NCI-H82 treated with DMSO at 0.1 percent for 48 hours (cell line): ENCODE measurements around the gene SLC26A1.

Experiments
- DNase-seq: peaks from one replicate; lab custom pipeline; 2025; ENCODE audit not compliant: unreplicated experiment; lab: John Stamatoyannopoulos, UW

Gene SLC26A1

DNA sequence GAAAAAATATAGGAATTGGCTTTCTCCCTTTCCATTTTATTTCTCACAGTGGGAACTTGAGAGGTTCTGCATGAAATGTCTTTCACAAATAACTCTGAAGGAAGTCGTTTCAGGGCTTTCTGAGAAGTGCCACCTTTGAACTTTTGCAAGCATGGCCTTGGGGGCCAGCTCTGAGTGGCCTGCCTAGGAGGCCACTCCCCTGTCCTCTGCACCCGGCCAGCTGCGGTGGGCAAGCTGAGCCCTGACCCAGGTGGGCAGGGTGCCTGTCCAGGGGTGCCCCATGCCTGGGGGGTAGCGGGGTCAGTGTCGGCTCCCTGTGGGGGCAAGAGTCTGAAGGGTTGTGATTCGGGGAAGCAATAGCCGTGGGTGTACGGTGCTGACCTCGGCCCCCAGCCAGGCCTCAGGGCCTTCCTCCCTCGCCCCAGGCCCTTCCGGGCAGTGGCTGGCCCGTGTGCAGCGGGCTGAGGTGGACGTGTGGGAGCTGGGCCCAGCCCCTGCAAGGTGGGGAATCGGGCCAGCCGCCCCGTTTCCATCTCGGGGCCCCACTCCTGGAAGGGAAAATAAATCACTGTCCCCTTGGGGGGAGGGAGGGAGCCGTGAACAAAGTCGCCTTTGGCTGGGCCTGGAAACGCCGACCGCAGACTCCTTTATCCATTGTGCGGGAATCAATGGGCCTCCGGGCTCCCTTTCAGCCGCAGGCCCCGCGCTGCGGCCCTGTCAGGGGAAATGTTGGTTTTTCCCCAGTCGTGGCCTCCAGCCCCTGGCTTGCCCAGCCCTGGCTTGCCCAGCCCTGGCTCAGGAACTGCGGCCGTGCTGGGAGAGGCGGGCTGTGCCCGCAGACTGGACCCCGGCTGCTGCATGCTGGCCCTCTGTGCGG is 21.3 kb upstream of the SLC26A1 start:
- no peak for DNase-seq

DNA sequence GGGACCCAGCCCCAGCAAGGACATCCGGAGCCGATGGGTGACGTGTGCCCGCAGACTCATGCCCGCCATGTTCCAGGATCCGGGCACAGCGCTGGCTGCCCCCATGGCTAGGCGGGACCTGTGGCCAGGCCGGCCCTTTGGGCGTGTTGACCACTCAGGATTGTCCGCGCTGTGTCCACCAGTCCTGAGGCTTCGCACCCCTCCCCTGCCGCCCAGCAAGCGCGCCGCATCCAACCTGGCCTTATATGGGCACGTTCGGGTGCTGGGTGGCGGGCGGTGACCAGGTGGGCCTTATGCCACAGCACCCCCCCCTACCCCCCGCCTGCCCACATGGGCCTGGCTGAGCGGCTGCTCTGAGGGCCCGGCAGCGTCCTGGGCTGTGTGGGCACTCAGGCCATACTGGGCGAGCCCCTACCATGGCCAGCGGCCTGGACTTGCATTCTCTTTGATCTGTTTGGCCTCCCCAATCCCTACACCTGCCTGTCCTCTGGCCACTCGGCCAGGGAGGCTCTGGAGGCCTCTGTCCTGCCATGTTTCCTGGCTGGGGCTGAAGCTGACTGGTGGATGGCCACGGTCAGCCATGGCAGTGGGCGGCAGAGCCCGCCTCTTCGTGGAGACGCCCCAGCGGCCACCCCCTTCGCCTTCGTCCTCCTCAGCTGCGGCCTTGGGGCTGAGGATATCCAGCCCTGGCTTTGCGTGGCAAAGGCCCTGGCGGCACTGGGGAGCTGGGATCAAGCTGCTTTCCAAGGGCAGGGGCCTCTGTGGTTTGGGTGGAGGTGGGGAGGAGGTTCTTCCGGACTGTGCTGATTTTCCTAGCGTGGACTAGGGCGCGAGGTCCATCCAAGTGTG is 20.2 kb upstream of the SLC26A1 start:
- DNase-seq, result no peak

DNA sequence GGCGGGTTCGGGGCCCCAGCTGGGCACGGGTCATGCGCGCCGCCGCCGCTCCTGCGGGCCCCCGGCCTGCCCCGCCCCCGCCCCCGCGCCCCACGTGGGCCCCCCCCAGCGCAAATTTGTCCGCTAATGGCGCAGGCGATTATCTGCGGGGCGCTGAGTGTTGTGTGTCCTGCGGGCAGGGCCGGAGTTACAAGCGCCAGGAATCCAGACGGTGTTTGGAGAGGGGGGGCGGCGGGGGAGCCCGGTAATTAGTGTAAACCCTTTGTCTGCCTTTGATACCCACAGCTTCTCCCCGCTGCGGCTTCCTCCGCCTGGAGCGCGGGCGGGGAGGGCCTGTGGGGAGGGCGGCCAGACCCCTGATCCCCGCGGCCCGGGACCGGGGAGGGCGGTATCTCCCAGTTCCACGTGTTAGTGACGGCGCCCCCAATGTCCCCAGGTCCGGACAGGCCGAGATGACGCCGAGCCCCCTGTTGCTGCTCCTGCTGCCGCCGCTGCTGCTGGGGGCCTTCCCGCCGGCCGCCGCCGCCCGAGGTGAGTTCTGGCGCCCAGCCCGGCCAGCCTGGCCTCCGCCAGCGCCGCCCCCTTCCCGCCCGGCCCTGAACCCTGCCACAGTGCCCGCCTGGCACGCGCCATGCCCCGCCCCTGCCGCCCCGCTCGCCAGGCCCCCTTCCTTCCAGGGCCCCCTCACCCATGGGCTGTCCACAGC is 19.0 kb upstream of the SLC26A1 start:
- no peak for DNase-seq

DNA sequence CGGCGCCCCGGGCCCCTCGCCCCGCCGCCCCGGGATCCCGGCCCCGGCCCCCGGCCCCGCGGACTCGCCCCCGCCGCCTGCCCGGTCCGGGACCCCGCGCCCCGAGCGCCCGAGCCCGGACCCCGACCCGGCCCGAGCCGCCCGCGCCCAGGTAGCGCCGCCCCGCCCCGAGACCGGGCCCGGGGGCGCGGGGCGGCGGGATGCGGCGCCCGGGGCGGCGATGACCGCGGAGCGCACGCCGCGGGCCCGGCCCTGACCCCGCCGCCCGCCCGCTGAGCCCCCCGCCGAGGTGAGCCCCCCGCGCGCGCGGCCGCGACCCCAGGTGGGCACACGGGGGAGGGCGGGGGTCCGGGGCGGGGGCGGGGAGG is 18.4 kb upstream of the SLC26A1 start:
- DNase-seq, result no peak

DNA sequence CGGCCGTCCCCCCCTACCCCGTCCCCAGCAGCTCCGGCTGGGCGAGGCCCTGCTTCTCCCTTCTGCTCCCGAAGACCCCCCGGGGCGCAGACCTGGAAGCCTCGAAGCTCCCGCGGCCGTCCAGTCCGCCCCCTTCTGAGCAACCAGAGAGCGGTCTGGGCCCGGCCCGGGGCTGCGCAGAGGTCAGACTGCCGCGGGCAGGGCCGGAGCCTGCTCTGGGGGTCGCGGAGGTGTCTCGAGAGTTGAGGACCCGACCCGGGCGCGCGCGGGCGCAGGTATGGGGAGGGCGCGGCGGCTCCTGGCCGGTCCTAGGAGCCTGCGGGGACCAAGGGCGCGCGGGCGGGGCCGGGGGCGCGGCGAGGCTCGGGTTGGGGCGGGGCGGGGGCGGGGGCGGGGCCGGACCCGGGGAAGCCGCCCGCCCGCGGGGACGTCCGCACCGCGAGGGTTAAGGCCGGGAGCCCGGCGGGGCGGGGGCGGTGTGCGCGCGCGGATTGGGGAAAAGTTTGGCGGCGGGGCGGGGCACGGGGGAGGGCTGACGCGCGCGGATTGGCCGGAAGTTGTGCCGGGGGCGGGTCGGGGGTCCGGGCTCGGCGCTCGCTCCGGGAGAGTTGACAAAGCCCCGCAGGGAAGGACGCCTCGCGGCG is 17.9 kb upstream of the SLC26A1 start, which contains the start of gene FGFRL1:
FGFRL1 (plus strand) TSS at position 605 of the 644 bp plus-strand sequence. CDS start 860 bp downstream, outside the sequence.
- DNase-seq, result peak; percentile 11

DNA sequence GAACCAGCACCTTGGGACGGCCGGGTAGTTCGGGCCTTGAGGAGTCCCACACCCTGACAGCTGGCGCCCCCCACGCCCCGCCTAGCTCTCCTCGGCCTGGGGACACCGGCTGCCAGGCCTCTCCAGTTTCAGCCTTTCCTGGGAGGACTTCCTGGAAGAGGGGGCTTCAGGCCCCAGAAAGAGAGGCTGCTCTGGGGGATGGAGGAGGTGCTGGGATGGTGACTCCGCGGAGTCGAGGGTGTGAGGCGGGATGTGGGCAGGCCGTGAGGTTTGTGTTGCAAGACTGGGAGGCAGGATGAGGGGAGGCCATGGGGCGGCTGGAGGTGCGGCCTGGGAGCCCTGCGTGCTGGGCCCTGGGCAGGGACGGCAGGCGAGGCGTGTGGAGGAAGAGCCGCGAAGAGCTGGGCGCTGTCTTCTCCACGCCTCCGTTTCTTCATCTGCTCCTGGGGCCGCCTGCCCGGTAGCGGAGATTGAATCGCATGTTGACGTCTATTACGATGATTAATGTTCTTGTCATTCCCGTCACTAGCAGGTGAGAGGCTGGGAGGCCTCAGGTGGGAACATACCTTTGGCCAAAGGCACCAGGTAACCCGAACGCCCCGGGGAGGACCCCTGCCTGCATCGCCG is 17.3 kb upstream of the SLC26A1 start:
- no peak for DNase-seq

DNA sequence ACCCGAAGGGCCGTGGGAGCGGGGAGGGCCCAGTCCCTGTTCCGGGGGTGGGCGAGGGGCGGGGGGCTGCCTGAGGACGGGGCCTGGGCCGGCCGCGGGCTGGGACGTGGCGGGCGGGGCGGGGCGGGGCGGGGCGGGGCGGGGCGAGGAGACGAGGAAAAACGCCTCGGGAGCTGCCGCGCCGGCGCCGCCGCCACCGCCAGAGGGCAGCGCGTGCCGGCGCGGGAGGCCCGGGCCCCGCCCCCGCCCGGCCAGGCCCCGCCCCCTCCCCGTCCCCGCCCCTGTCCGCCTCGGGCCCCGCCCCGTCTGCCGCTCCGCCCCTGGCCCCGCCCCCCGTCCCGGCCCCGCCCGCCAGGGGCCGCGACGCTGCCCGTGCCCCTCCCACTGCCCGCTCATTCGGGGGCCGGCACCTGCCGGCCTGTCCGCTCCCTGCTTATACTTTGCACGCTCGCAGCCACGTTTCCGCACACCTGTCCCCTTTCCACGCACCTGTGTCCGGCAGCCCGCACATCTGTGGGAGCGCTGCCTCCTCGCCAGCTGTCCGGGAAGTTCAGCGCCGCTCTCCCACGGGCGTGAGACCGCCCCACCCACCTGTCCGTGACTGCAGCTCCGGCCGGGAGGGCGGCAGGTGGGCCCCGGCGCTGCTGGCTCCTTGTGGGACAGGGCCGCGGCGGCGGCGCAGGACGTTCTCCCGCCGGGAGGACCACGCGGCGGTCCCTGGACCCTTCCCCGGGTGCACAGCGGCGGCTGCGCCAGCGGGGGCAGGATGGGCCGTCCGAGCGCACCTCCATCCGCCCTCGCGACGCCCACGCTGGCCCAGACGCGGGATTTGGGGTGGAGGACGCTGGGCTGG is 16.6 kb upstream of the SLC26A1 start:
- DNase-seq, result no peak

DNA sequence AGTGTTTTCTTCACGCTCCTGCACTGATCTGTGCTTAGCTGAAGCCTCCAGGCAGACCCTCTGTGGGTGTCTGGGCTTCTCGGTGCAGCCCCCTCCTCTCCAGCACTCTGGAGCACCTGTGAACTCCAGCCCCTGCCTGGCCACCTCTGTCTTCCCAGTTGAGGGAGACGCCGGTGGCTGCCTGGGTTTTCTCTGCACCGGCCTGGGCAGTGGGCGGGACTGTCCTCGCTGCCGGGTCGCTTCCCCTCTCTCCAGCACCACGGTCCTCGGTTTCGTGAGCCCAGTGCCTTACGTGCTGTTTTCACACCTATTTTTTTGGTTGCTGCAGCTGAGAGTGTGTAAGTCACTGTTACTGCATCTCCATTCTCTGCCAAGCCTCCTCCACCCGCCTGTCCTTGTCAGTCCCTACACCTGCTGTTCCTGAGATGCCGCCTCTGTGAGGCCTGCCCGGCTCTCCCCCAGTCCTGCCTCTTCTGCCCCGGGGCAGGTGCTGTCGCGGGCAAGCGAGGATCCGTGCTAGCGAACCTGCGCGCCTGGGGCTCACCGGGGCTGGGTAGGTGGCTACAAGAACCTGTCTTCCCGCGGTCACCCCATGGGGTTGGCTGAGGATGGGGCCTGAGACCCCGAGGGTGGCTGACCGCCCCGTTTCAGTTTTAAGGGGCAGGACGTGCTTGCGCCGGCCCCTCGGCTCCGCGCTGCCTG is 15.8 kb upstream of the SLC26A1 start:
- no peak for DNase-seq

DNA sequence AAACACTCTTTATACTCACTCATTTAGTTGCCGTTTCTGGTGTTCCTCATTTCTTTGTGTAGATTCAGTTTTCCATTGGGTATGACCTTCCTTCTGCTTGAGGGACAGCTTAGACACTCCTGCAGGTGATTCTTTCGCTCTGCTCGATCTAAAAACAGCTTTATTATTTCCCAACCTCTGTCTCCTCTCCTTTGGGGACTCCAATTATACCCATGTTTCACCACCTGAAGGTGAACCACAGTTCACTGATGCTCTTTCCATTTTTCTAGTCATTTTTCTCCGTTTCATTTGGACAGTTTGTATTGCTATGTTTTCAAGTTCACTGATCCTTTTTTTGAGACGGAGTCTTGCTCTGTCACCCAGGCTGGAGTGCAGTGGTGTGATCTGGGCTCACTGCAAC is 13.7 kb upstream of the SLC26A1 start:
- no peak for DNase-seq

DNA sequence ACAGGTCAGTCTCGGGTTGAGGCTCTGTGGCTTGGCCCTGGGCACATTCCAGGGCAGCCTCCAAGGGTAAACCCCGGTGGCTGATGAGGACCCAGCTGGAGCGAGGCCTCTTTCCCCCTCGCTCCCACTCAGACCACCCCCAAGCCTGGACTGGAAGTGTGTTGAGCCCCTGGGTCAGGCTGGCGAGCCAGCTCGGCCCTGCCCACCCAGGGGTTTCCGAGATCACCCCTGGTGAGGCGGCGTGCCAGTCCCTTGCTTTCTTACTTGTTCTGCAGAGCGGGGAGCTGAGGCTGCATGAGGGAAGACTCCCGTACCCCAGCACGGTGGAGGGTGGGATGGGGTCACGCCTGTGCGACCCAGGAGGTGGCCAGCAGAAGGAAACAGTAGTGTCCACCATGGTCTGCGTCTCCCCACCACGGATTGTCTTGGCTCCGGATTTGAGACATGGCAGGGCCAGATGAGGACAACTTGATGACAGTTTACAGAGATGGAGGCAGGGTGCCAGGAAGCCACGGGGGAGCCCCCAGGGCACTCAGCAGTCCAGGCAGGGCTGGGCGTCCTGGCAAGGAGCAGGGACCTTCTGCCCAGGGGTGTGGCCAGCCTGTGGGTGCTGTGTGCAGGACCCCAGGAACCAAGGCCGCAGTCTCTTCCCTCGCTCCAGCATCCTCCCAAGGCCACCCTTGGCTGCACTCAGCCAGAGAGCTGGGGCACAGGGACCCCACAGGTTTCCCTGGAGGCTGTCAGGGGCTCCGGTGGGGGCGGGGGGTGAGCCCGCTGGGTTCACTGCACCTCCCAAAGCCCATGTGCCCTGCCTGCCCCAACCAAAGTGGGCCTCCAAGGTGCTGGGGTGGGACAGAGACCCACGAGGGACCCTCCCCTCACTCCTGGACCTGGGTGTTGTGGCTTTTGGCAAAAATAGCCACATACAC is 11.6 kb upstream of the SLC26A1 start:
- DNase-seq, result no peak

DNA sequence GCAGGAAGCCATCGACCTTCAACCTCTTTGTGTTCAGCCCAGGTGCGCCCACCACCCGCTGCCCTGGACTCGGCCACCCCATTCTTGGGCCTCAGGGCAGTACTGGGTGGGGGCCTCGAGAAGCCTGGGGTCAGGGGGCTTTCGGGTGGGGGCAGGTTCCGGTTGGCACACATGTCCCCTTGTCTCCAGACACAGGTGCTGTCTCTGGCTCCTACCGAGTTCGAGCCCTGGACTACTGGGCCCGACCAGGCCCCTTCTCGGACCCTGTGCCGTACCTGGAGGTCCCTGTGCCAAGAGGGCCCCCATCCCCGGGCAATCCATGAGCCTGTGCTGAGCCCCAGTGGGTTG is 10.8 kb upstream of the SLC26A1 start:
- DNase-seq, result no peak

DNA sequence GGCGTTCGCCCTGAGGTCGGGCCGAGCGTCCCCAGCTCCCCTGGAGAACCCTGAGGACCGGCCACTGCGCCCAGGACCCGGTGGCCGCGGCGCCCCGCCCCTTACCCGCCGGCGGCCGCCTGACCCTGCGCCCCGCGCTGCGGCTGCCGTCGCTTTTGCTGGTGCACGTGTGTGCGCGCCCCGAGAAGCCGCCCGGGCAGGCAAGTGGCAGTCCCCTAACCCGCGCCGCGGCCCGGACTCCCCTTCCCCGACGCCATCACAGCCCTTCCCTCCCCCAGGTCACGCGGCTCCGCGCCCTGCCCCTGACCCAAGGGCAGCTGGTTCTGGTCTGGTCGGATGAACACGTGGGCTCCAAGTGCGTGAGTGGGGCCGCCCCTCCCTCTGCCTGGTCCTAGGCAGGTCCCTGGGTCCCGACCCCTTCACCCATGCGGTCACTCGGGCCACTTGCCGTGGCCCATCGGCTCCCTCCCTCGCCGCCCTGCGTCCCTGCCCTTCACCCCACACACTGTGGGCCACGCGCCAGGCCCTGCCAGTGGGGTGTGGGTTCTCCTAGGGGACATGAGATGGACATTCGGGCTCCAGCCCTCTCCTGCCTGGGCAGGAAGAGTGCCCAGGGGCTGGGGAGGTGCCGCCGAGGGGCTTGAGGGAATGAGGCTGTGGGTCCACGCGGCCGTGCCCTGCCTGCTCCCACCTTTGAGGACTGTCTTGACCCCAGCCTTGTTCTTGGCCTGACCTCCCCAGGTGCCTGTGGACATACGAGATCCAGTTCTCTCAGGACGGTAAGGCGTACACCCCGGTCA is 10.3 kb upstream of the SLC26A1 start:
- DNase-seq, result no peak

DNA sequence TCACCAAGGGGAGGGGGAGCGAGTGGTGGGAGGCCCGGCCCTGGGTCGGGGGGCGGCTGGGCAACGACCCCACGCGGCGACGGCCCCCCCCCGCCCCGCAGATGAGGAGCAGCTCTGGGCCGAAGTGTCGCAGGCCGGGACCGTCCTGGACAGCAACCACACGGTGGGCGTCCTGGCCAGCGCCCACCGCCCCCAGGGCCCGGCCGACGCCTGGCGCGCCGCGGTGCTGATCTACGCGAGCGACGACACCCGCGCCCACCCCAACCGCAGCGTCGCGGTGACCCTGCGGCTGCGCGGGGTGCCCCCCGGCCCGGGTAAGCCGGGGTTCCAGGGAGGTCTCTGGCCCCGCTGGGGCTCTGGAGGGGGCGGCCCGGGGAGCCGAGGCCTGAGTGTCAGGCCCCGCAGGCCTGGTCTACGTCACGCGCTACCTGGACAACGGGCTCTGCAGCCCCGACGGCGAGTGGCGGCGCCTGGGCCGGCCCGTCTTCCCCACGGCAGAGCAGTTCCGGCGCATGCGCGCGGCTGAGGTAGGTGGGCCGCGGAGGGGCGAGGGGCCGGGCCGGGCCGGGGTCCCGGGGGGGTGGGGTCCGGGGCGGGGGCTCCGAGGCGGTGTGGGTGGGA is 9.5 kb upstream of the SLC26A1 start:
- no peak for DNase-seq

DNA sequence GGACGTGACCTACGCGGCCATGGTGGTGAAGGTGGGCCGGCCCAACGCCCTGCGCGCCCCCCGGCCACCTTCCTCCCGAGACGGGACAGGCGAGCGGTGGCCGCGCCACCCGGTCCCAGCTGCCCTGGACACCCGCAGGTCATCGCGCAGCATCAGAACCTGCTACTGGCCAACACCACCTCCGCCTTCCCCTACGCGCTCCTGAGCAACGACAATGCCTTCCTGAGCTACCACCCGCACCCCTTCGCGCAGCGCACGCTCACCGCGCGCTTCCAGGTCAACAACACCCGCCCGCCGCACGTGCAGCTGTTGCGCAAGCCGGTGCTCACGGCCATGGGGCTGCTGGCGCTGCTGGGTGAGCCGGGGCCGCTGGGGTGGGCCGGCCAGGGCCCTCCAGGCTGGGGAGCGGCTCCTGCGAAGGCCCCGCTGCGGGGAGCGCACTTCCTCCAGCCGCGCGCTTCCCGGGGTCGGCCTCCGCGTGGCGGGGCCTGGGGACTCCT is 9.0 kb upstream of the SLC26A1 start:
- no peak for DNase-seq

DNA sequence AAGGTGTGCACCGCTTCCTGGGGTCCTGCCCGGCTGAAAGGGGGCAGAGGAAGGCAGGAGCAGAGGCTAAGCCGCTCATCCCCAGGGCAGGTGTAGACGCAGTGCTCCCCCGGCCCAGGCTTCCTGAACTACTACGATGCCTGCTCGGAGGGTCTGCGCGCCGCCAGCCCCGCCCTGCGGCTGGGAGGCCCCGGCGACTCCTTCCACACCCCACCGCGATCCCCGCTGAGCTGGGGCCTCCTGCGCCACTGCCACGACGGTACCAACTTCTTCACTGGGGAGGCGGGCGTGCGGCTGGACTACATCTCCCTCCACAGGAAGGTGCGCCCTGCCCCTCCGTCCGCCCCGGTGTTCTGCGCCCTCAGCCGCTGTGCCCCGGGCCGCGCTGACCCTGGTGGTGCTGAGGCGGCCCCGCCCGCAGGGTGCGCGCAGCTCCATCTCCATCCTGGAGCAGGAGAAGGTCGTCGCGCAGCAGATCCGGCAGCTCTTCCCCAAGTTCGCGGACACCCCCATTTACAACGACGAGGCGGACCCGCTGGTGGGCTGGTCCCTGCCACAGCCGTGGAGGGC is 8.4 kb upstream of the SLC26A1 start:
- no peak for DNase-seq

DNA sequence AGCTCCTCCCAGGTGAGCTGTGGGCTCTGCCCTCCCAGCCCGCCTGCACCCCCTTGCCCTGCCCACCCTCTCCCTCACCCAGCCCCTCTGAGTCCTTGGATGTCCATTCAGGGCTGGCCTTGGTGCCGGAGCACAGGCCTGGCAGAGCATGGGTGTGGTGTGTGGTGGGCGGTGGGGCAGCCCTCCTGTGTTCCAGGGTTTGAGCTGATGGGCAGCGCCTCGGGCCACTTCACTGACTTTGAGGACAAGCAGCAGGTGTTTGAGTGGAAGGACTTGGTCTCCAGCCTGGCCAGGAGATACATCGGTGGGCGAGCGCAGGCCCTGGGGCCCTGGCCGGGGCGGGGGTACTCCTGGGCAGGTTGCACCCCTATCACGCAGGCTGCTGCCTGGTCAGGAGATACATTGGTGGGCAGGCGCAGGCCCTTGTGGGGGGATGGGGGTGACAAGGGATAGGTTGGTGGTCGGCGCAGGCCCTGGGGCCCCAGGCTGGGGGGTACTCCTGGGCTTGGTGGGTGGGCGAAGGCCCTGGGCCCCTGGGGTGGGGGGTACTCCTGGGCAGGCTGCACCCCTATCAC is 7.6 kb upstream of the SLC26A1 start:
- no peak for DNase-seq
